HG03460 (cell line): Measurements from ENCODE around the gene SLC35F6.

Source experiments
- ATAC-seq: cut with Tn5 transposase; IDR thresholded peaks from one replicate; pipeline ENCODE4 v1.9.1; 2021; ENCODE audit not compliant: unreplicated experiment

The SLC35F6 gene

DNA sequence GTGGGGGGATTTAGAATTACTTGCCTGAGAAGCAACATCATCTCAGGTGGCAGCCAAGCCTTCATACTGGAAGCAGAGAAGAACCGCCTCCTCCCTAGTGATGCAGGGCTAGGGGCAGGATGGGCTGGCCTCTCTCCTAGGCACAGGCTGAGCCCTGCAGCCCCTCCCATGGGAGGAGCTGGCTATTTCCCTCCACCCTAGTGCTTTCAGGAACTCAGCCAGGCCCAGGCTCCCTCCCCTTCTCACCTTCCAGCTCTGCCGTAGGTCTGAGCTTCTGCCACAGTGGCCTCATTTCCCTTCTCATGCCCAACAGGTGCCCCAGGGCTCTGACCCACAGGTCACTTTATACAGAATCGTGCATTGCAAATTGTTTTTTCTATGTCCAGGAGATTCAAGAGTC is 52.8 kb downstream of the SLC35F6 start:
- ATAC-seq: no peak

DNA sequence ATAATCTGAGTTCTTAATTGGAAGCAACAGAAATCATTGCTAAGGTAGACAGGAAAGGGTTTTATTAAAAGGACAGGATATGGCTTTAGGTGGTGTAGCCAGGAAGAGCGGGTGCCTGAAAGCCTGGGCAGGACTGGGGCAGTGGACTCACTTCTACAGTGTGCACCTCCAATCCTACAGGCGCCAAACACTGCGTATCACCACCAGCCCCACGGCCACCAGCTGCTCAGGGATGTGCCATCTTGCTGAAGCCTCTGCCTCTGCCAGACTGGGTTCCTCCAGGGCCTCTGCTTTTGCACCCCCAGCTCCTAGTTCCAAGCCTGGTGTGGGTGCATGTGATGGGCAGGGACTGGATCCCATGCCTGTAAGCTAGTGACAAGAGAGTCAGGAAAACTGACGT is 54.2 kb downstream of the SLC35F6 start:
- no peak for ATAC-seq

DNA sequence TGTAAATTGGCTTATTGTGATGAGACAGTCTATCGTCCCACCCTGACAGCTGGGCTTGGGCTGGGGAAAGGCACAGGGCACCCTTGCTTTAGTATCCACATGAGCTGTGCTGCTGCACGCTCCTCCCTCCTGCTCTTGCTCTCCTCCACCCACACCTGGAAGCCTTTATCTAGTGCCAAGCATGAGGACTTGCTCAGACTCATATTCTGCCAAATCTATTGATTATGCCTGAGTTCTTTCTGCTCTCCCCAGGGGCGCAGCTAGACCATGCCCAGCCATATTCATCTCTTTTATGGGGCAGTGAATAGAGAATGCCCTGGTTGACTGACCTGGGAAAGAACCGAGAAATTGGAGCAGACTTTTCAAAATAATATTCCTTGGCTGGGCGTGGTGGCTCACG is 54.9 kb downstream of the SLC35F6 start:
- ATAC-seq: no peak

DNA sequence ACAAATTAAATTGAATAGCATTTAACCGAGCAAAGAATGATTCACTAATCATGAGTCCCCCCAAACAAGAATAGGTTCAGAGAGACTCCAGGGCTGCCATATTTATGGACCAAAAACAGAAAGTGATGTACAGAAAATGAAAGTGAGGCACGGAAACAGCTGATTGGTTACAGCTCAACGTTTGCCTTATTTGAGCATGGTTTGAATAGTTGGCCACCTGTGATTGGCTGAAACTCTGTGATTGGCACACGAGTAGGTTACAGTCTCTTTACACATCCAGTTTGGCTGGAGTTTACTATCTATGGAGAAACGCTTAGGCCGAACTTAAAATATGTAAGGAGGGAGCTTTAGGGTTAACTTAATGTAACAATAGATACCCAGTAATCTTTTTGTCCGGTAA is 56.8 kb downstream of the SLC35F6 start:
- ATAC-seq: no peak

DNA sequence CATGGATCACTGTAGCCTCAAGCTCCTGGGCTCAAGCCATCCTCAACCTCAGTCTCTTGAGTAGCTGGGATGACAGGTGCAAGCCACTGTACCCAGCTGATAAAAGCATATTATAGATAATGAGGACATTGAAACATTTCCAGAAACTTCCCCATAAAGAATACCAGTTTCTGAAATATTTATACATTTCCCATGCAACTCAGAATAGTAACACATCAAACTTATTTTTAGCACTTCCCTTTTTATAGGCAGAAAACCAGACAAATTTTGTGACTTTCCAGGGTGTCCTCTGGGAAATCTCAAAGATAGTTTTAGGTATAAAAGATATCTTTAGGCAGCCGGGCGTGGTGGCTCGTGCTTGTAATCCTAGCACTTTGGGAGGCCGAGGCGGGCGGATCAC is 58.8 kb downstream of the SLC35F6 start:
- no peak for ATAC-seq
